ENCODE measurements around the gene ATP6V0A4.

DNA sequence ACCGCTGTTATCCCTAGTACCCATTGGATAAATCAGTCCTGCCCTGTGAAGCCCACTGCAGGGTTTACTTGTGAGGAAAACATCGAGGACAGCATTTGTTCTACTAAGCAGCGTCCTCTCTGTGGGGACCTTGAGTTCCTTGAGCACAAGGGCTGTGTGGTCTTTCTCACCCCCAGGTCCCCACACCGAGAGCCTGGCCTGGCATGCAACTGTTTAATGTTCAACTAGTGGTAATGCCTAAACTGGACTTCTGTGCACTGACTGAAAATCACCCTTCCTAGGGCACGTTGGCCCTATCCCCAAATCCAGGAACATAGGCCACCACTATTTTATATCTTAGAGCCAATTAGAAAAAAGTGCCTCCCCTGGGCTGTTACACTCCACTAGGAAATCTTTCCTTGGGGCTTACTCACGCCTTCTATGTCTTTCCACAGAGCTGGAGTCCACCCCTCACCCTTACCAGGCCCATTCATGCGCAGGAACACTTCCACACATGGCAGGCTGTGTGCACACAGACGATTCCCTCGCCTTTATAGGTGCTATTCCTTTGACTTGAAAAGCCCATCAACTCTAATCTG, 1.9 kb downstream of the ATP6V0A4 start:
- TF ChIP-seq PPARA (CRISPR knock-in tag; IDR thresholded peaks at IDR 0.05; ENCODE audit: borderline replicate concordance) (no peak), ZFP3 (CRISPR knock-in tag; IDR thresholded peaks at IDR 0.05) (no peak), BACH2 (CRISPR knock-in tag; IDR thresholded peaks at IDR 0.05; ENCODE audit: borderline replicate concordance) (no peak), ZC3H10 (CRISPR knock-in tag; IDR thresholded peaks at IDR 0.05) (no peak)

Data from SK-N-SH treated with all-trans-retinoic acid at 6 μM for 48 hours (cell line).